ENCODE results near the gene SEC24B.

SEC24B gene

DNA sequence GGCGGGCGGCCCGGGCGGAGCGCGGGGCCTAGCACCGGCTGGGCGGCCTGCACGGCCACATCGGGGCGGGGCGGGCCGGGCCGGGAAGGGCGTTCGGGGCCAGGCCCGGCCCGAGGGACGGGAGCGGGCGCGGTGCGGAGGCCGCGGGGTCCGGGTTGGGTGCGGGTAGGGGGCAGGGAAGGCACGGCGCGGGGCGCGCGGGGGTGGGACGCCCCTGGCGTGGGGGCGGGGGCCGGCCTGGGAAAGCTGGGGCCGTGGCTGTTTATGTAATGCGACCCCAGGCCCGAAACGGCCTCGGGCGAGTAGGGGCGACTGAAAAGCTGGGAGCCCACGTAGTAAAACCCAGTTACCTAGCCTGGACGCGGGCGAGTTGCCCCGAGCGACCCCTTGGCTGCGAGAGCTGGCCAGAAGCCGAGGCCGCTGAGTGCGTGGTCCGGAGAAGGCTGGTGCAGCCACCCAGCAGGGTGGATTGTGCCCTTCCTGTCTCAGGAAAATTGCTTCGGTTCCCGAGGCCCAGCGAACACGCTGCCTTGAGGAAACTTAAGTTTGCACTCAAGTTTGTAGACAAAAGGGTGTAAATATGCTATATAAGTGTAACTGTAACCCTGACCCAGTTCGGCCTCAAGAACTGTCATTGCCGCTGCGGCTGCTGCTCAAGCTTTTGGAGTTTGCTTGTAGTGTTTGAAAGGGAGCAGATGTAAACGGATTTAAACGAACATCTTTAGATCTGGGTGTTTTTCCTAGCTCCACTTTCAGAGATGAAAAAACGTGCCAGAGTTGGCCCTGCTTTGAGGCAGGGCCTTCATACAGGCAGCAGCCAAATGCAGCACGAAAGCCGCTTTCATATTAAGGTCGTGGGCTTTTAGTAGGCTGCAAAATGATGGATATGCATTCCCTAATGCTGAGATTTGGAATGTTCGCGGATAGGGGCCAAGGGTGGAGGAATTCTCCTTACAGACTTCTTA is 674 bp downstream of the SEC24B start:
- TF ChIP-seq, protein P1, sequence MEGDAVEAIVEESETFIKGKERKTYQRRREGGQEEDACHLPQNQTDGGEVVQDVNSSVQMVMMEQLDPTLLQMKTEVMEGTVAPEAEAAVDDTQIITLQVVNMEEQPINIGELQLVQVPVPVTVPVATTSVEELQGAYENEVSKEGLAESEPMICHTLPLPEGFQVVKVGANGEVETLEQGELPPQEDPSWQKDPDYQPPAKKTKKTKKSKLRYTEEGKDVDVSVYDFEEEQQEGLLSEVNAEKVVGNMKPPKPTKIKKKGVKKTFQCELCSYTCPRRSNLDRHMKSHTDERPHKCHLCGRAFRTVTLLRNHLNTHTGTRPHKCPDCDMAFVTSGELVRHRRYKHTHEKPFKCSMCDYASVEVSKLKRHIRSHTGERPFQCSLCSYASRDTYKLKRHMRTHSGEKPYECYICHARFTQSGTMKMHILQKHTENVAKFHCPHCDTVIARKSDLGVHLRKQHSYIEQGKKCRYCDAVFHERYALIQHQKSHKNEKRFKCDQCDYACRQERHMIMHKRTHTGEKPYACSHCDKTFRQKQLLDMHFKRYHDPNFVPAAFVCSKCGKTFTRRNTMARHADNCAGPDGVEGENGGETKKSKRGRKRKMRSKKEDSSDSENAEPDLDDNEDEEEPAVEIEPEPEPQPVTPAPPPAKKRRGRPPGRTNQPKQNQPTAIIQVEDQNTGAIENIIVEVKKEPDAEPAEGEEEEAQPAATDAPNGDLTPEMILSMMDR (IDR thresholded peaks at IDR 0.05), result no peak

DNA sequence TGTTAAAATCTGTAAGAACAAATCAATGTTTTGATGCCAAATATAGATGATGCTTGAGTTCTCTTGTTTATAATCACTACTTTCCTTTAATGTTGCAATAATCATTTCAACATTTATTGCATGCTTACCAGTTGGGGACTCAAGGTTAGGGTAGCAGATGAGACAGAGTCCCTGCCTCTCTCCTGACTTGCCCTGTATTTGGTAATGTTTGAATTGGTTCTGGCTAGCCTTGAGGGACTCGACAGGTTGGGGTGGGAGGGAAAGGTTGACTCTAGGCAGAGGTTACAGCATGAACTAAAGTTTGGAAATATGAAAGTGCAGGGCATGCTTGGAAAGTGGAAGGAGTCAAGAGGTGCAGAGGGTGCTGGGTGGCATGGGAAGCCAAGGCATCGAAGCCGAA is 2.0 kb downstream of the SEC24B start:
- TF ChIP-seq, protein P1 (IDR thresholded peaks at IDR 0.05), result no peak

DNA sequence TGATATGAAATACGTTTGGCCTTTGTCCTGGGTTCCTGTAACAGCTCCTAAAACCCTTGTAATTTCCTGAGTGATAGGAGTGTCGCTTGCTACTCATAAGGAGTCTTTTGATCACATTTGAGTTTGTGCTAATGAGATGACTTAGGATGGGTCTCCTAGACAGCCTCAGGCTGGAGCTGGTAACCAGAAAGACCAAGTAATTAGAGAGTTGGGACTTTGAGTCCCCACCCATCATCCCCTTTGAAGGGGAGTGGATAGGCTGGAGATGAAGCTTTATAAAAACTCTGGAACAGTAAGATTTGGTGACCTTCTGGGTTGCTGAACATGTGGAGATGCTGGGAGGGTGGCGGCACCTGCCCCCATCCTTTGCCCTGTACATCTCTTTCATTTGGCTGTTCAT is 2.9 kb downstream of the SEC24B start:
- TF ChIP-seq, protein P1 (IDR thresholded peaks at IDR 0.05), result no peak

DNA sequence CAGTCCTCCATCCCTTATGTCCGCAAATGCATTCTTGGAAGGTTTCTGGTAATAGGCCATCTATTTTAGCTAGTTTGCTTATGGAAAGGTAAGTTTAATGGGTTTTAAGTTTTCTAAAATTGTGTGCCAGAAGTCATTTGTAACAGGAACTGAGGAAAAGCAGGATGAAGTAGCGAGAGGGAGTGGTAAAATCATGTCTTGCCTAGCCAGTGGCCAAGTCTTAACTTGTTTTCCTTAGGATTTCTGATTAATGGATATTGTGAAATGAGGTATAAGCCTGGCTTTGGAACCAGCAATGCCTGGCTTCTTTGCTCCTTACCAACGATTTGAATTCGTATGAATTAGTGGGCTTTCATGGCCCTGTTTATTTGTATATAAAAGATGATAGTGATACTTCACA is 7.3 kb downstream of the SEC24B start:
- TF ChIP-seq, protein P1 (IDR thresholded peaks at IDR 0.05), result no peak

DNA sequence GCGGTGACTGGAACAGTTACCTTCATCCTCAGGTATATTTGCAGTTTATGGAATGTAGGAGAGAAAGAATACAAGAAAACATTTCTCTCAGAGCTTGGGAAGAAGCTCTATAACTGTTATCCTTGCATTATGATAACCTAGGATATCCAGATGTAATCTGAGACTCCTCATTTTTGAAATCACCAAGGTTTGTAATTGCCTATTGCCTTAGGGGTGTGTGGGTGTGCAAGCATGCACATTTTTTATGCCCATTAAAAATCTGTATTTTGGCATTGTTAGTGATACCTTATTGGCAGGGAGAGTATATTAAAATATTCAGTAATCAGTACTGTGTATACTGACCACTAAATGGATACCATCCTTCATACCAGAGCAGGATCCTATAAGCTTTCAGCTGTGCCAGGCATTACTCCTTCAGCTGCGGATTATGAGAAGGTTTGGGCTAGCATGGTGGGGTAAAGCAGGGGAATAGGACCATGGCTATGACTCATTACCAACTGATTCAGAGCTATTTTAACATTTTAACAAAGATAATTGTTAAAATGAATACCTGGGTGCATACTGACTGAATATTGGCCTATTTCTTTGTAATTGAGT is 8.3 kb downstream of the SEC24B start:
- TF ChIP-seq, protein P1 (IDR thresholded peaks at IDR 0.05), result no peak

DNA sequence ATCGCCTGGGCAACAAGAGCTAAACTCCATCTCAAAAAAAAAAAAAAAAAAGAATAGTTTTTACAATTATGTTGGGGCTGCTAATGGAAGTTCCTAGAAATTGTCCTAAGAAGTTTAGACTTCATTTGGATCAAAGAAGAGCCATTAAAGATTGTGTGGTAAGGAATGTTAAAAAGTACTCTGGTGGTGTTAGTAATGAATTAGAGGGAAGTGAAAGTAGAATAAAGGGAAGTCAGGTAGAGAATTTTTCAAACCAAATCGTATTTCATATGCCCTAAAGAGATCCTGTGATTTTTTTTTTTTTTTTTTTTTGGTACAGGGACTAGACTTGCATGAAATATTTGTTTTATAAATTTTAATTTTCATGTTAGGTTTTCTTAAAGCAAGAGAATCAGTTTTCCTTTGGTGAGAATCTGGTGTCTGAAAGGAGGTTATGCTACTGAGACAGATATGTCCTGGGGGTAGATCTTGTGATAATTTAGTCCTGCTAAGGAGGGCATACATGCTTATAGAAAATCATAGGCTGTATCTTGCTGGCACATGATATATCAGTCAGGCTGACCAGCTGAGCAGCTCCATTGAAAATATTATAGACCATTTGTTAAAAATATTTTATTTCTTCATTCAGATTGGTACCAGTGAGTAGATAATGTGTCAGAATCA is 10.7 kb downstream of the SEC24B start:
- TF ChIP-seq, protein P1 (IDR thresholded peaks at IDR 0.05), result no peak

DNA sequence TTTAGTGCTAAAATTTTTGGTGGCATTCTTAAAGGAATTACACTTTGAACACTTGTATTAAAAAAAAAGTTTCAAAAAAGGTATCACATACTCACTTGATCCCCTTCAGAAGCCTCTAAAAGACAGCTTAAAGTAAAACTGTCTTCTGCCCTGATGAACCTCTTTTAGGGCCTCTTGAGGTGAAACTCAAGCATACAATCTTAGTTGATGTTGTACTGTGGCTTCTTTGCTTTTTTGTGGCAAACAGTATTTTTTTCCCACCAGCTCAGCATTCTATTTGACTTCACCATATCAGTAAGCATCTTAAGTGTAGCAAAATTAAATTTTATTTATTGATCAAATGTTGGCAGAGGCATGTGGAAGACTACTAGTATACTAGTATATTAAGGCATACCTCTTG is 13.7 kb downstream of the SEC24B start:
- TF ChIP-seq, protein P1 (IDR thresholded peaks at IDR 0.05), result no peak
